Measurements from ENCODE around the gene ZNF2.

- TF ChIP-seq CTCF (IDR thresholded peaks at IDR 0.05) (no peak), POLR2A (IDR thresholded peaks at IDR 0.05) (no peak)
Measured at GRCh38 chr2:95225658-95226057, 60.0 kb downstream of the ZNF2 start.

Data from uterus (tissue), 2 donors.